LNCAP (cell line): ENCODE data around the gene GAREM1.

ENCODE experiments used
- TF ChIP-seq, protein P1 (sequence below): fragments of 450-650 bp; IDR thresholded peaks from 2 replicates; pipeline ENCODE4 v1.5.1; 2017; ENCODE audit warnings: mild to moderate bottlenecking

Gene GAREM1

DNA sequence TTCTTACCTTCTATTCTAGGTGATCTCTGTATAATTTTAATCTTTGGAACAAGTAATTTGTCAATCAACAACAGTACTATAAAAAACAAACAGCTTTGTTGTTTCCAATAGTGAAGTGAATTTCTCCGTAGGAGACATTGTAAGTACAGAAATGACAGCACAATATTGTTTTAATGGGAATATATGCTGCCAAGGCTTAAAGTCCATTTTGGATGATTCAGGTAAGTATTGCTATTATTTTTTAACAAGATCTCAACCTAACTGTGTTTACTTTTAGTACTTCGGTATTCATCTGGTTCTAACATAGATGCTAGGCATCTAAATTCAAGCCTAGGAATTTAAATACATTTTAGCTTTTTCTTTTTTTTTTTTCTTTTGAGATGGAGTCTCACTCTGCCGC is 175.1 kb downstream of the GAREM1 start:
- TF ChIP-seq, protein P1, sequence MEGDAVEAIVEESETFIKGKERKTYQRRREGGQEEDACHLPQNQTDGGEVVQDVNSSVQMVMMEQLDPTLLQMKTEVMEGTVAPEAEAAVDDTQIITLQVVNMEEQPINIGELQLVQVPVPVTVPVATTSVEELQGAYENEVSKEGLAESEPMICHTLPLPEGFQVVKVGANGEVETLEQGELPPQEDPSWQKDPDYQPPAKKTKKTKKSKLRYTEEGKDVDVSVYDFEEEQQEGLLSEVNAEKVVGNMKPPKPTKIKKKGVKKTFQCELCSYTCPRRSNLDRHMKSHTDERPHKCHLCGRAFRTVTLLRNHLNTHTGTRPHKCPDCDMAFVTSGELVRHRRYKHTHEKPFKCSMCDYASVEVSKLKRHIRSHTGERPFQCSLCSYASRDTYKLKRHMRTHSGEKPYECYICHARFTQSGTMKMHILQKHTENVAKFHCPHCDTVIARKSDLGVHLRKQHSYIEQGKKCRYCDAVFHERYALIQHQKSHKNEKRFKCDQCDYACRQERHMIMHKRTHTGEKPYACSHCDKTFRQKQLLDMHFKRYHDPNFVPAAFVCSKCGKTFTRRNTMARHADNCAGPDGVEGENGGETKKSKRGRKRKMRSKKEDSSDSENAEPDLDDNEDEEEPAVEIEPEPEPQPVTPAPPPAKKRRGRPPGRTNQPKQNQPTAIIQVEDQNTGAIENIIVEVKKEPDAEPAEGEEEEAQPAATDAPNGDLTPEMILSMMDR: no peak

DNA sequence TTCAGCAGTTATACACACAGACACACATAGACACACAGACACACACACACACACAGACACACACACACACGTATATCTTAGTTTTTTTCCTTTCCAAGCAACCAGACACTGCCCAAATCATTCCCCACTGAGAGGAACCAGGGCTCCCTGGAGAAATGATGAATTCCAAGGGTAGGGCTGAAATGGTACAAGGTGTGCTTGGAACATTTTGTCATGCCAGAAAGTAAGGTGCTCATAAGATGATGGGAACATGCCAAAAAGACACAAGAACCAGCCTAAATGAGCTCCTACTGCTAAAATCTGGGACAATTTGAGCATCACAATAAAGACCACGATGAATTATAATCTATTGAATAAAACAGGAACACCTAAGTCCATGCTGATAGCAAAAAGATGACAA is 177.6 kb downstream of the GAREM1 start:
- TF ChIP-seq, protein P1: no peak

GRCh38 chr18:32290810-32291209 is 179.9 kb downstream of the GAREM1 start:
- TF ChIP-seq, protein P1: no peak

DNA sequence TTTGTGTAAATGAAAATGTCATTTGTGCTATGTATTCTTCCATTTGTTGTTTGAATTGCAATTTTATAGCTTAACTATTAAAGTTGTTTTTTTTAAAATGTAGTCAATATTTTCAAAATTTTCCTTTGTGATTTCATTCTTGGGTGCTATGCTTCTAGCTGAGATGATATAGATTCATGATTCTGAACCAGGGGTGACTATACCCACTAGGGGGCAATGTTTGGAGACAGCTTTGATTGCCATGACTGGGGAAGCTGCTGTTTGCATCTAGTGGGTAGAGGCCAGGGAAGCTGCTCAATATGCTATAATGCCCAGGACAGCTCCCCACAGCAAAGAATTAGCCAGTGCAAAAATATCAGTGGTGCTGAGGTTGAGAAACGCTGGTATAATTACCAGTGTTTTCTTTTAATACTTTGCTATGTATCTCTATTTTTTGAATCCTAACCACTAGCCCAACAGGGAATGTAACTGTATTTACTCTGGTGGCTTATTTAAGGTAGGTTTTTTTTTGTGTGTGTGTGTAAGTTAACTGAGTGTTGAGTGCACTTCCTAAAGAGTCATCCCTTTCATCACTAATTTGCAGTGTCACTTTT is 181.1 kb downstream of the GAREM1 start:
- TF ChIP-seq, protein P1: peak; percentile 79

- TF ChIP-seq, protein P1: no peak
Measured at GRCh38 chr18:32287873-32288272, 182.8 kb downstream of the GAREM1 start.

- TF ChIP-seq, protein P1: no peak
Measured at GRCh38 chr18:32287249-32287648, 183.4 kb downstream of the GAREM1 start.

DNA sequence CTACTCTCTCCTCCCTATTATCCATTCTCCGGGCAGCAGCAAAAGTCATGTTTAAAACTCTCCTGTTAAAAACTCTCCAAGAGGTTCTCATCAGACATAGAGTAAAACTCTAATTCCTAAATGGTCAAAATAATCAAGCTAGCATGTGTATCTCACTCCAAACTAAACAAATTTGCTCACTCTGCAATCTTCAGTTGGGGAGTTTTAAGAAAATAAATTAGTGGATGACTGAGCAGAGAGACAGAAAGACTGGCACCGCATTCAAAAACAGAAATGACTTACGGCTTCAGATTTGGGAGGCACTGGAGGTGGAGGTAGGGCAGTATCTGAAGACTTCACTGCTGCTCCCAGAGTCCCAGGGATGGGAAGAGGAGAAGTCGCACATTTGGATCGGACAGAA is 183.9 kb downstream of the GAREM1 start:
- TF ChIP-seq, protein P1: no peak

GRCh38 chr18:32284284-32284683 is 186.4 kb downstream of the GAREM1 start:
- TF ChIP-seq, protein P1: no peak
